Measurements from ENCODE around the gene PAM.

Gene PAM

GRCh38 chr5:102958481-102959011 lies 203.4 kb downstream of the PAM start:
- no peak for DNase-seq (ENCODE audit: low read depth, low spot score)
- Histone ChIP-seq H3K4me3 (ENCODE audit: low read length) (no peak overlapping the region), H3K36me3 (ENCODE audit: control insufficient read depth, insufficient read depth, low read length) (no peaks in the 10 kb centered on the region), H3K27ac (ENCODE audit: low read length) (no peak overlapping the region), H3K4me1 (ENCODE audit: control insufficient read depth, insufficient read depth, low read length) (no peaks in the 10 kb centered on the region), H3K9me3 (ENCODE audit: control insufficient read depth, insufficient read depth, low read length) (no peaks in the 10 kb centered on the region), H3K27me3 (ENCODE audit: control insufficient read depth, insufficient read depth, low read length) (no peaks in the 10 kb centered on the region)
- no CpG with 5 or more reads among the region's 1 CpG for WGBS (ENCODE audit: insufficient coverage, insufficient read length)

- no peaks in the 10 kb centered on the region for H3K27me3 ChIP-seq (ENCODE audit: control insufficient read depth, insufficient read depth, low read length)
- no peaks in the 10 kb centered on the region for H3K36me3 ChIP-seq (ENCODE audit: control insufficient read depth, insufficient read depth, low read length)
- no peak overlapping the region for H3K27ac ChIP-seq (ENCODE audit: low read length)
- H3K4me1 ChIP-seq (ENCODE audit: control insufficient read depth, insufficient read depth, low read length) = no peaks in the 10 kb centered on the region
- H3K9me3 ChIP-seq (ENCODE audit: control insufficient read depth, insufficient read depth, low read length) = no peaks in the 10 kb centered on the region
- H3K4me3 ChIP-seq (ENCODE audit: low read length) = no peak overlapping the region
- DNase-seq (ENCODE audit: low read depth, low spot score) = no peak
- WGBS (ENCODE audit: insufficient coverage, insufficient read length) = no CpG with 5 or more reads among the region's 1 CpG
Measured at GRCh38 chr5:102959055-102959454, 203.9 kb downstream of the PAM start.

DNA sequence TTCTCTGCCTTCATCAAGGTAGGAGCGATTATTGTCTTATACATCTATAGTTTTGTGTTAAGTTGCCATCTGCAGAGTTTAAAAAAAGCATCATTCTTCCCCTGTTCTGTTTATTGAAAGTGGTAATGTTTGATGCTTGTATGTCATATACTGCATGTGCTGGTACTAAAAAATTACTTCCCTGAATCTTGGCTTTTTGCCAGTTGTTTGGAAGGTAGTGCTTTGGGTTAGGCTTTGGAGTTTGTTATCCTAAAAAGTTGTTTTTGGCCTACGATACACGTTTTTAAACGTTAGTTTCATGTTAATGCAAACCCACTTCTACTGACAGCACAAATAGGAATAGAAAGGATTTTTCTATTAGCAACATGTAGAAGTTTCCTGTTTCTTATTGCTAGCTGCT lies 206.6 kb downstream of the PAM start:
- no CpG with 5 or more reads among the region's 4 CpGs for WGBS (ENCODE audit: insufficient coverage, insufficient read length)
- H3K4me1 ChIP-seq (ENCODE audit: control insufficient read depth, insufficient read depth, low read length) = no peaks in the 10 kb centered on the region

DNA sequence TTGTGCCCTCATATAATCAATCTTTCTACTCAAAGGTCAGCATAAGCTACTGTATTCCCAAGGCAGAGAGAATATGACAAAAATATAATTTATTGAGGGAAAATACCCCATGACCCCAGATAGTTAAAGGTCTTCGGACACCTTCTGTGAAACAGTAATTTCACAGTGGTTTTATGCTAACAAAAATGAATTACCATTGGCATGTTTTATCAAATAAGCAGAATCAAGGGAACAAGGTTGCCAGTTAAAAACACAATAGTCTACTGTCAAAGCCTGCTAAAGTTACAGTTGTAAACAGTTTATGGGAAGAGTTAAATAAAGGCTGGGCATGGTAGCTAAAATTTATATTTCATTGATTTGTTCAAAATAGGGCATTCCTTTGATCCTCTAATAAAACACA lies 210.5 kb downstream of the PAM start:
- no CpG with 5 or more reads among the region's 1 CpG for WGBS (ENCODE audit: insufficient coverage, insufficient read length)
- H3K4me1 ChIP-seq (ENCODE audit: control insufficient read depth, insufficient read depth, low read length) = no peaks in the 10 kb centered on the region
- no peaks in the 10 kb centered on the region for H3K9me3 ChIP-seq (ENCODE audit: control insufficient read depth, insufficient read depth, low read length)
- no peaks in the 10 kb centered on the region for H3K36me3 ChIP-seq (ENCODE audit: control insufficient read depth, insufficient read depth, low read length)
- no peak for DNase-seq (ENCODE audit: low read depth, low spot score)
- no peak overlapping the region for H3K4me3 ChIP-seq (ENCODE audit: low read length)
- H3K27me3 ChIP-seq (ENCODE audit: control insufficient read depth, insufficient read depth, low read length) = no peaks in the 10 kb centered on the region
- H3K27ac ChIP-seq (ENCODE audit: low read length) = no peak overlapping the region

More for the DNA sequence above, 206.6 kb downstream of the PAM start:
- Histone ChIP-seq H3K36me3 (ENCODE audit: control insufficient read depth, insufficient read depth, low read length) (no peaks in the 10 kb centered on the region), H3K27me3 (ENCODE audit: control insufficient read depth, insufficient read depth, low read length) (no peaks in the 10 kb centered on the region), H3K27ac (ENCODE audit: low read length) (no peak overlapping the region), H3K9me3 (ENCODE audit: control insufficient read depth, insufficient read depth, low read length) (no peaks in the 10 kb centered on the region), H3K4me3 (ENCODE audit: low read length) (no peak overlapping the region)
- no peak for DNase-seq (ENCODE audit: low read depth, low spot score)

- no peak overlapping the region for H3K27ac ChIP-seq (ENCODE audit: low read length)
- WGBS (ENCODE audit: insufficient coverage, insufficient read length) = no CpG with 5 or more reads among the region's 3 CpGs
- no peaks in the 10 kb centered on the region for H3K9me3 ChIP-seq (ENCODE audit: control insufficient read depth, insufficient read depth, low read length)
- no peak overlapping the region for H3K4me3 ChIP-seq (ENCODE audit: low read length)
- no peaks in the 10 kb centered on the region for H3K36me3 ChIP-seq (ENCODE audit: control insufficient read depth, insufficient read depth, low read length)
- no peaks in the 10 kb centered on the region for H3K27me3 ChIP-seq (ENCODE audit: control insufficient read depth, insufficient read depth, low read length)
- DNase-seq (ENCODE audit: low read depth, low spot score) = no peak
- no peaks in the 10 kb centered on the region for H3K4me1 ChIP-seq (ENCODE audit: control insufficient read depth, insufficient read depth, low read length)
Measured at GRCh38 chr5:102969641-102970040, 214.5 kb downstream of the PAM start.

DNA sequence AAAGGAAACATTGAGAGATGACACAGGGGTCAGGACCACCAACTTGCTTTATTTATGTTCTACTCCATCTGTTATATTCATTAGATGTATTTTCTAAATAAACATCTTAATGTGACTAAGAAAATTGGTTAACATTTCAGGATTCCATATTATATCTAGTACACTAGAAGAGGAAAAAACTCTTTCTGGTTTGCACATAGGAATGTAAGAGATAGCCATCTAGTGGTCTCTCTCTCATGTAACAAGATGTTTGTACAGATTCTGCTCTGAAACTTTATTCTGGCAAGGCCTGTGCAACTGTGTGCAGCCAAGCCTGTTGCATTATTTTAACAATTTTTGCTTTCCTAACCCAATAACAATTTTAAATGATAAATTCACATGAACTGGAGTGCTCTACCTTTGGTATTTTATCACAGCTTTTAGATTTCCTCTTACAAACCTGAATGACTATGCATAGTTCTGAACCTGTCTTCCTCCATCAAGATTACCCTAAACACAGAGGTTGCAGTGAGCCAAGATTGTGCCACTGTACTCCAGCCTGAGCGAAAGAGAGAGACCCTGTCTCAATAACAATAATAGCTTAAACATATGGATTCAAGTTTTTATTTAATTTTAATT lies 216.7 kb downstream of the PAM start:
- DNase-seq (ENCODE audit: low read depth, low spot score) = no peak
- Histone ChIP-seq H3K4me3 (ENCODE audit: low read length) (no peak overlapping the region), H3K4me1 (ENCODE audit: control insufficient read depth, insufficient read depth, low read length) (no peaks in the 10 kb centered on the region), H3K36me3 (ENCODE audit: control insufficient read depth, insufficient read depth, low read length) (no peaks in the 10 kb centered on the region), H3K9me3 (ENCODE audit: control insufficient read depth, insufficient read depth, low read length) (no peaks in the 10 kb centered on the region), H3K27me3 (ENCODE audit: control insufficient read depth, insufficient read depth, low read length) (no peaks in the 10 kb centered on the region), H3K27ac (ENCODE audit: low read length) (no peak overlapping the region)
- no CpG with 5 or more reads among the region's 1 CpG for WGBS (ENCODE audit: insufficient coverage, insufficient read length)

- no peaks in the 10 kb centered on the region for H3K36me3 ChIP-seq (ENCODE audit: control insufficient read depth, insufficient read depth, low read length)
- no peak for DNase-seq (ENCODE audit: low read depth, low spot score)
Measured at GRCh38 chr5:102974177-102974576, 219.1 kb downstream of the PAM start.

DNA sequence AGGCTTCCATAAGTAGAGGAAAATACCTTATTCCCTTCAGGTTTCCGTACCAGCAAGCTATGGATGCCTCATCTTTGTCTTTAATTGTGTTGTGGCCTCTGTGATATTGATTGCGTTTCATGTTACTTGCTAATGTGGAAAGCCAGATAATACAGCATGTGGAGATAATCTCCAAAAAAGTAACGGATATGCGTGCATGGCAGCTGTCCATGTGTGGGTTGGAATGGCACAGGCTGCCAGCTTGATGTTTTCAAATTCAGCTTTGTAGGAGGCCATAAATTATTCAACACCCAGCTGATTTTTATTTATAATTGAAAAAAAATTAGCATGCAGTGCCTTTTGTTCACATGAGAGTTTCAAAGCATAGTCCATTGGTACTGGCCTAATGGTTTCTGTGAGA lies 219.9 kb downstream of the PAM start:
- DNase-seq (ENCODE audit: low read depth, low spot score) = no peak
- Histone ChIP-seq H3K9me3 (ENCODE audit: control insufficient read depth, insufficient read depth, low read length) (no peaks in the 10 kb centered on the region), H3K36me3 (ENCODE audit: control insufficient read depth, insufficient read depth, low read length) (no peaks in the 10 kb centered on the region), H3K27ac (ENCODE audit: low read length) (no peak overlapping the region), H3K4me3 (ENCODE audit: low read length) (no peak overlapping the region), H3K4me1 (ENCODE audit: control insufficient read depth, insufficient read depth, low read length) (no peaks in the 10 kb centered on the region), H3K27me3 (ENCODE audit: control insufficient read depth, insufficient read depth, low read length) (no peaks in the 10 kb centered on the region)
- WGBS (ENCODE audit: insufficient coverage, insufficient read length) = no CpG with 5 or more reads among the region's 4 CpGs

More at GRCh38 chr5:102974177-102974576, 219.1 kb downstream of the PAM start:
- no CpG with 5 or more reads among the region's 3 CpGs for WGBS (ENCODE audit: insufficient coverage, insufficient read length)
- no peak overlapping the region for H3K4me3 ChIP-seq (ENCODE audit: low read length)
- no peak overlapping the region for H3K27ac ChIP-seq (ENCODE audit: low read length)
- H3K9me3 ChIP-seq (ENCODE audit: control insufficient read depth, insufficient read depth, low read length) = no peaks in the 10 kb centered on the region
- no peaks in the 10 kb centered on the region for H3K27me3 ChIP-seq (ENCODE audit: control insufficient read depth, insufficient read depth, low read length)
- no peaks in the 10 kb centered on the region for H3K4me1 ChIP-seq (ENCODE audit: control insufficient read depth, insufficient read depth, low read length)

- H3K4me1 ChIP-seq (ENCODE audit: control insufficient read depth, insufficient read depth, low read length) = no peaks in the 10 kb centered on the region
- H3K9me3 ChIP-seq (ENCODE audit: control insufficient read depth, insufficient read depth, low read length) = no peaks in the 10 kb centered on the region
- no peaks in the 10 kb centered on the region for H3K36me3 ChIP-seq (ENCODE audit: control insufficient read depth, insufficient read depth, low read length)
- H3K27me3 ChIP-seq (ENCODE audit: control insufficient read depth, insufficient read depth, low read length) = no peaks in the 10 kb centered on the region
- no peak overlapping the region for H3K27ac ChIP-seq (ENCODE audit: low read length)
- no CpG with 5 or more reads among the region's 3 CpGs for WGBS (ENCODE audit: insufficient coverage, insufficient read length)
- H3K4me3 ChIP-seq (ENCODE audit: low read length) = no peak overlapping the region
- DNase-seq (ENCODE audit: low read depth, low spot score) = no peak
Measured at GRCh38 chr5:102975457-102976182, 220.5 kb downstream of the PAM start.

- no CpG with 5 or more reads among the region's 3 CpGs for WGBS (ENCODE audit: insufficient coverage, insufficient read length)
- Histone ChIP-seq H3K4me3 (ENCODE audit: low read length) (no peak overlapping the region), H3K9me3 (ENCODE audit: control insufficient read depth, insufficient read depth, low read length) (no peaks in the 10 kb centered on the region), H3K27ac (ENCODE audit: low read length) (no peak overlapping the region), H3K27me3 (ENCODE audit: control insufficient read depth, insufficient read depth, low read length) (no peaks in the 10 kb centered on the region), H3K4me1 (ENCODE audit: control insufficient read depth, insufficient read depth, low read length) (no peaks in the 10 kb centered on the region), H3K36me3 (ENCODE audit: control insufficient read depth, insufficient read depth, low read length) (peaks cover 3% of the 10 kb centered on the region; the same call in 1 of the 2 replicates)
- no peak for DNase-seq (ENCODE audit: low read depth, low spot score)
Measured at GRCh38 chr5:102981957-102982635, 227.0 kb downstream of the PAM start.

All from iPS DF 6.9 (cell line).